ENCODE measurements around the gene PCDH15.

DNA sequence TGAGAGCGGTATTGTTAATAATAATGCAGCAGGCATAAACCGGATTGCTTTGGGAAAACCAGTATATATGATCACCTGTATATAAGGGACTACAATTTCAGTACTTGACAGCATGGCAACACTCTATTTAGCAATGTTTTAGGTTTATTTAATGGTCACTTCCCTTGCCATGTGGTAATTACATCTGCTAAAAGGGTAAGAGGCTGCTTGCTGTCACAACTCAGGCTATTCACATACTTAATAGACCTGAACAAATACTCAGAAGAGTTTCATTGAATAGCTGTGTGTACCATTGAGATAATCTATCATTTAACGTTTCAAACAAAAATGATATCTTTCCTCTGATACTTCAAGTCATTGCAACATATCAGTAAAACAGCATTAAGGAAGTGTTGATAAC, 90.1 kb downstream of the PCDH15 start:
- TF ChIP-seq, protein P1, sequence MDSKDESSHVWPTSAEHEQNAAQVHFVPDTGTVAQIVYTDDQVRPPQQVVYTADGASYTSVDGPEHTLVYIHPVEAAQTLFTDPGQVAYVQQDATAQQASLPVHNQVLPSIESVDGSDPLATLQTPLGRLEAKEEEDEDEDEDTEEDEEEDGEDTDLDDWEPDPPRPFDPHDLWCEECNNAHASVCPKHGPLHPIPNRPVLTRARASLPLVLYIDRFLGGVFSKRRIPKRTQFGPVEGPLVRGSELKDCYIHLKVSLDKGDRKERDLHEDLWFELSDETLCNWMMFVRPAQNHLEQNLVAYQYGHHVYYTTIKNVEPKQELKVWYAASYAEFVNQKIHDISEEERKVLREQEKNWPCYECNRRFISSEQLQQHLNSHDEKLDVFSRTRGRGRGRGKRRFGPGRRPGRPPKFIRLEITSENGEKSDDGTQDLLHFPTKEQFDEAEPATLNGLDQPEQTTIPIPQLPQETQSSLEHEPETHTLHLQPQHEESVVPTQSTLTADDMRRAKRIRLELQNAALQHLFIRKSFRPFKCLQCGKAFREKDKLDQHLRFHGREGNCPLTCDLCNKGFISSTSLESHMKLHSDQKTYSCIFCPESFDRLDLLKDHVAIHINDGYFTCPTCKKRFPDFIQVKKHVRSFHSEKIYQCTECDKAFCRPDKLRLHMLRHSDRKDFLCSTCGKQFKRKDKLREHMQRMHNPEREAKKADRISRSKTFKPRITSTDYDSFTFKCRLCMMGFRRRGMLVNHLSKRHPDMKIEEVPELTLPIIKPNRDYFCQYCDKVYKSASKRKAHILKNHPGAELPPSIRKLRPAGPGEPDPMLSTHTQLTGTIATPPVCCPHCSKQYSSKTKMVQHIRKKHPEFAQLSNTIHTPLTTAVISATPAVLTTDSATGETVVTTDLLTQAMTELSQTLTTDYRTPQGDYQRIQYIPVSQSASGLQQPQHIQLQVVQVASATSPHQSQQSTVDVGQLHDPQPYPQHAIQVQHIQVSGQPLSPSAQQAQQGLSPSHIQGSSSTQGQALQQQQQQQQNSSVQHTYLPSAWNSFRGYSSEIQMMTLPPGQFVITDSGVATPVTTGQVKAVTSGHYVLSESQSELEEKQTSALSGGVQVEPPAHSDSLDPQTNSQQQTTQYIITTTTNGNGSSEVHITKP (CRISPR knock-in tag; IDR thresholded peaks at IDR 0.05; ENCODE audit: low read depth): no peak
- TF ChIP-seq KAT7 (CRISPR knock-in tag; IDR thresholded peaks at IDR 0.05; ENCODE audit: borderline replicate concordance) (no peak), MAF1 (CRISPR knock-in tag; IDR thresholded peaks at IDR 0.05; ENCODE audit: borderline replicate concordance) (no peak), ZNF510 (CRISPR knock-in tag; IDR thresholded peaks at IDR 0.05; ENCODE audit: low read depth) (no peak), IKZF4 (CRISPR knock-in tag; IDR thresholded peaks at IDR 0.05; ENCODE audit: borderline replicate concordance, low read depth, not compliant biosample characterization) (no peak), YY1 (IDR thresholded peaks at IDR 0.05; ENCODE audit: insufficient read depth, insufficient replicate concordance, low read depth, low read length) (no peak), REPIN1 (CRISPR knock-in tag; IDR thresholded peaks at IDR 0.05; ENCODE audit: borderline replicate concordance, low read depth) (no peak)
- TF ChIP-seq, protein P2, sequence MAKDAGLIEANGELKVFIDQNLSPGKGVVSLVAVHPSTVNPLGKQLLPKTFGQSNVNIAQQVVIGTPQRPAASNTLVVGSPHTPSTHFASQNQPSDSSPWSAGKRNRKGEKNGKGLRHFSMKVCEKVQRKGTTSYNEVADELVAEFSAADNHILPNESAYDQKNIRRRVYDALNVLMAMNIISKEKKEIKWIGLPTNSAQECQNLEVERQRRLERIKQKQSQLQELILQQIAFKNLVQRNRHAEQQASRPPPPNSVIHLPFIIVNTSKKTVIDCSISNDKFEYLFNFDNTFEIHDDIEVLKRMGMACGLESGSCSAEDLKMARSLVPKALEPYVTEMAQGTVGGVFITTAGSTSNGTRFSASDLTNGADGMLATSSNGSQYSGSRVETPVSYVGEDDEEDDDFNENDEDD (CRISPR knock-in tag; IDR thresholded peaks at IDR 0.05; ENCODE audit: borderline replicate concordance): no peak
- TF ChIP-seq, protein P3, sequence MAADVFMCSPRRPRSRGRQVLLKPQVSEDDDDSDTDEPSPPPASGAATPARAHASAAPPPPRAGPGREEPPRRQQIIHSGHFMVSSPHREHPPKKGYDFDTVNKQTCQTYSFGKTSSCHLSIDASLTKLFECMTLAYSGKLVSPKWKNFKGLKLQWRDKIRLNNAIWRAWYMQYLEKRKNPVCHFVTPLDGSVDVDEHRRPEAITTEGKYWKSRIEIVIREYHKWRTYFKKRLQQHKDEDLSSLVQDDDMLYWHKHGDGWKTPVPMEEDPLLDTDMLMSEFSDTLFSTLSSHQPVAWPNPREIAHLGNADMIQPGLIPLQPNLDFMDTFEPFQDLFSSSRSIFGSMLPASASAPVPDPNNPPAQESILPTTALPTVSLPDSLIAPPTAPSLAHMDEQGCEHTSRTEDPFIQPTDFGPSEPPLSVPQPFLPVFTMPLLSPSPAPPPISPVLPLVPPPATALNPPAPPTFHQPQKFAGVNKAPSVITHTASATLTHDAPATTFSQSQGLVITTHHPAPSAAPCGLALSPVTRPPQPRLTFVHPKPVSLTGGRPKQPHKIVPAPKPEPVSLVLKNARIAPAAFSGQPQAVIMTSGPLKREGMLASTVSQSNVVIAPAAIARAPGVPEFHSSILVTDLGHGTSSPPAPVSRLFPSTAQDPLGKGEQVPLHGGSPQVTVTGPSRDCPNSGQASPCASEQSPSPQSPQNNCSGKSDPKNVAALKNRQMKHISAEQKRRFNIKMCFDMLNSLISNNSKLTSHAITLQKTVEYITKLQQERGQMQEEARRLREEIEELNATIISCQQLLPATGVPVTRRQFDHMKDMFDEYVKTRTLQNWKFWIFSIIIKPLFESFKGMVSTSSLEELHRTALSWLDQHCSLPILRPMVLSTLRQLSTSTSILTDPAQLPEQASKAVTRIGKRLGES (CRISPR knock-in tag; IDR thresholded peaks at IDR 0.05; ENCODE audit: borderline replicate concordance): no peak
- TF ChIP-seq, protein P4, sequence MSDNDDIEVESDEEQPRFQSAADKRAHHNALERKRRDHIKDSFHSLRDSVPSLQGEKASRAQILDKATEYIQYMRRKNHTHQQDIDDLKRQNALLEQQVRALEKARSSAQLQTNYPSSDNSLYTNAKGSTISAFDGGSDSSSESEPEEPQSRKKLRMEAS (IDR thresholded peaks at IDR 0.05): no peak

Measured in HepG2 (cell line).